RWPE1 (cell line): ENCODE data around the gene TEN1.

Experiments used
- CTCF ChIA-PET: fragments of 350-600 bp; sonication (Branson Sonifier 250); formaldehyde crosslinking; extraction: SDS; loops from one replicate; lab custom pipeline; 2021; lab: Yijun Ruan, JAX
- POLR2A ChIA-PET: fragments of 400-600 bp; formaldehyde crosslinking; extraction: SDS; loops from one replicate; lab custom pipeline; 2020; ENCODE audit warnings: antibody characterized with exemption; ENCODE audit not compliant: low non-redundant PET; lab: Yijun Ruan, JAX
- DNase-seq: peaks from one replicate; pipeline ENCODE4 v3.0.0; 2012; ENCODE audit warnings: low spot score
- H3K27ac ChIP-seq: fragments of 450-650 bp; 2 replicates; pipeline ENCODE4 v1.5.1; 2017
- CTCF ChIP-seq: fragments of 450-650 bp; conservative IDR thresholded peaks from 2 replicates; pipeline ENCODE4 v1.5.1; 2017; ENCODE audit warnings: low read depth, mild to moderate bottlenecking

Gene TEN1

GRCh38 chr17:76027159-76027839 lies 48.3 kb downstream of the TEN1 start, which contains the start of gene EVPL:
Gene EVPL, minus strand, starts transcription at chr17:76027306. Its CDS starts 108 bp downstream, at chr17:76027198.
- peak within 1 kb of the TSS; percentile 85 for H3K27ac ChIP-seq
- CTCF ChIA-PET: interaction anchor here (0.5 to 1.1 kb wide), 2 partner anchors 22 to 246 kb away, joined by 5 to 7 read pairs; no protein-coding TSS in a partner anchor
- POLR2A ChIA-PET: interaction anchor here (0.6 kb wide), 1 partner anchor 188 kb away, joined by 3 read pairs; no protein-coding TSS in a partner anchor
- peak; percentile 75 for DNase-seq
- no peak for TF ChIP-seq CTCF

GRCh38 chr17:76032073-76032779 lies 53.2 kb downstream of the TEN1 start:
- CTCF ChIA-PET: interaction anchor here (0.6 kb wide), 2 partner anchors 89 to 172 kb away, joined by 3 to 4 read pairs; no protein-coding TSS in a partner anchor
- POLR2A ChIA-PET: no interaction called here
- H3K27ac ChIP-seq: no peak overlapping the region
- no peak for TF ChIP-seq CTCF
- no peak for DNase-seq

- CTCF ChIA-PET: no interaction called here
- H3K27ac ChIP-seq: no peak overlapping the region
- TF ChIP-seq CTCF: no peak
- POLR2A ChIA-PET: no interaction called here
- DNase-seq: no peak
These were observed 53.7 kb downstream of the TEN1 start for GRCh38 chr17:76032780-76033108.

- CTCF ChIA-PET: no interaction called here
- no peak for TF ChIP-seq CTCF
- H3K27ac ChIP-seq: no peak overlapping the region
- no peak for DNase-seq
- POLR2A ChIA-PET: no interaction called here
These were observed 54.1 kb downstream of the TEN1 start for GRCh38 chr17:76033139-76033538.

GRCh38 chr17:76034428-76035350 lies 55.6 kb downstream of the TEN1 start:
- no peak for TF ChIP-seq CTCF
- H3K27ac ChIP-seq: no peak overlapping the region
- ChIA-PET CTCF (interaction anchor here (0.6 to 0.7 kb wide), 2 partner anchors 20 to 63 kb away, joined by 3 to 5 read pairs; no protein-coding TSS in a partner anchor), POLR2A (no interaction called here)
- DNase-seq: no peak
